ENCODE measurements around the gene PPP1R27. TPM values are rescaled to one million over a fixed set of nuclear protein-coding genes. Genes with fewer than 3 reads are reported as not detected.

PPP1R27 gene
- total RNA-seq, 1 donor from 2014 or later = not detected

DNA sequence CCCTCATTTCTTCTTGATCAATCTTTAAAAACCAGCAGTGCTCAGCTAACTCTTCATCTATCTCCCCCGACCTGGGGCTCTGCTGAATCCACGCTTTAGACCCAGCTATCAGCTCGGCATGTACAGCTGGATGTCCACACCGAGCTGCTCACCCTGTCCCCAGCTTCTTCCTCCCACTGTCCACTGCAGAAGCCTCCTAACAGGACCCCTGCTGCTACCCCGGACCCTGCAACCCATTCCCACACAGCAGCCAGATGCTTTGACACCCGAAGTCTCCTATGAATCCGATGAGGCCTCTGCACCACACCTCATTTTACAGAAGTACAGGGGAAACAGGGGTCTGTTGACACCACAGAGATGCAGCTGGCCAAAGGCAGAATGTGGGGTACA is 17.1 kb downstream of the PPP1R27 start:
- Mint-ChIP-seq H3K36me3 (ENCODE audit: low read depth) (no peaks in the 10 kb centered on the region), H3K4me3 (ENCODE audit: low read depth) (no peak overlapping the region), H3K27me3 (ENCODE audit: low read depth) (peaks cover 12% of the 10 kb centered on the region), H3K4me1 (ENCODE audit: low read depth) (peaks cover 3% of the 10 kb centered on the region), H3K9me3 (no peaks in the 10 kb centered on the region), H3K27ac (no peak overlapping the region)
- DNase-seq (ENCODE audit: low spot score) = no peak
- intact Hi-C loops (cut with micrococcal nuclease) = no loop called here

- DNase-seq (ENCODE audit: low spot score) = no peak
- intact Hi-C loops (cut with micrococcal nuclease) = no loop called here
- Mint-ChIP-seq H3K4me3 (ENCODE audit: low read depth) (no peak overlapping the region), H3K27ac (no peak overlapping the region), H3K9me3 (no peaks in the 10 kb centered on the region), H3K27me3 (ENCODE audit: low read depth) (peaks cover 12% of the 10 kb centered on the region), H3K4me1 (ENCODE audit: low read depth) (no peaks in the 10 kb centered on the region), H3K36me3 (ENCODE audit: low read depth) (no peaks in the 10 kb centered on the region)
Observed at GRCh38 chr17:81815646-81815986, 19.2 kb downstream of the PPP1R27 start.

DNA sequence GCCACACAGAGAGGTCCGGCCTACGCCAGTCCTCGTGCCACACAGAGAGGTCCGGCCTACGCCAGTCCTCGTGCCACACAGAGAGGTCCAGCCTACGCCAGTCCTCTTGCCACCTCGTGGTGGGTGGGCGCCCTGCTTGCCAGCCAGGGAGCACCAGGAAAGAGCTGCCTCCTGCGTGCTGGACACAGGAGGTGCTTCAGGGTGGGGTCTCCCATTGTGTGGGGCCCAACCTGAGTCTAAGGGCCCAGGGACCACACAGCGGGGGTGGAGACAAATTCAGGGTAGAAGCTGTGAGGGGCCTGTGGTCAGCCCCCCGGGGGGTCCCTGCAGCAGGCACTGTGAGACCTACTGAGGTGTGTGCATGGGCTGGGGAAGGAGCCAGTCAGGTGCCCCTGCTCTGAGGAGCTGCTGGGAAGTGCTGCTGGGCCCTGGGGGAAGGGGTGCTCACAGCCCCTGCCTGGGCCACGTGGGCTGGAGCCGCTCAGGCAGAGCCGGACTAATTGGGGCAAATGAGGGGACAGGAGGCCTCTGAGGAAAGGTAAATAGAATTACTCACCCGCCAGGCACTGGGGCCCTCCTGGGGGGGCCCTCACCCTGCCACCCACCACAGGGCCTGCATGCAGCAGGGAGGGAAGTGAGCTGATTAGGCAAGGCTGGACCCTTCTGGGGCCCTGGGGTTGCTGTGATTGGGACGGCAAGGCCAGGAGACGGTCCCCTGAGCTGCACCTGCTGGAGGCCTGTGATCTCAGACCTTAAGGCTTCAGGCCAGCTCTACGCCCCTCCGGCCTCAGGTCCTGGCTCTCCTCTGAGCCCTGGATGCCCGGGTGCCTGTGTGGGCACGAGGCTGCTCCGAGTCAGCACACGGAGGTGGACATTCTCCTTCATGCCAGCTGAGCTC is 19.9 kb downstream of the PPP1R27 start:
- intact Hi-C loops (cut with micrococcal nuclease) = no loop called here
- H3K36me3 Mint-ChIP-seq (ENCODE audit: low read depth) = no peaks in the 10 kb centered on the region
- H3K9me3 Mint-ChIP-seq = no peaks in the 10 kb centered on the region
- H3K4me3 Mint-ChIP-seq (ENCODE audit: low read depth) = no peak overlapping the region
- H3K4me1 Mint-ChIP-seq (ENCODE audit: low read depth) = no peaks in the 10 kb centered on the region
- H3K27ac Mint-ChIP-seq = no peak overlapping the region
- DNase-seq (ENCODE audit: low spot score) = no peak
- peaks cover 12% of the 10 kb centered on the region for H3K27me3 Mint-ChIP-seq (ENCODE audit: low read depth)

- H3K27ac Mint-ChIP-seq = no peak overlapping the region
- no peaks in the 10 kb centered on the region for H3K4me1 Mint-ChIP-seq (ENCODE audit: low read depth)
- H3K4me3 Mint-ChIP-seq (ENCODE audit: low read depth) = no peak overlapping the region
- peaks cover 17% of the 10 kb centered on the region for H3K27me3 Mint-ChIP-seq (ENCODE audit: low read depth)
- no peaks in the 10 kb centered on the region for H3K36me3 Mint-ChIP-seq (ENCODE audit: low read depth)
- DNase-seq (ENCODE audit: low spot score) = no peak
- no peaks in the 10 kb centered on the region for H3K9me3 Mint-ChIP-seq
- intact Hi-C loops (cut with micrococcal nuclease) = no loop called here
Observed at GRCh38 chr17:81813861-81814683, 20.8 kb downstream of the PPP1R27 start.

- intact Hi-C loops (cut with micrococcal nuclease) = no loop called here
- H3K4me1 Mint-ChIP-seq (ENCODE audit: low read depth) = no peaks in the 10 kb centered on the region
- H3K4me3 Mint-ChIP-seq (ENCODE audit: low read depth) = no peak overlapping the region
- no peak for DNase-seq (ENCODE audit: low spot score)
- peaks cover 16% of the 10 kb centered on the region for H3K27me3 Mint-ChIP-seq (ENCODE audit: low read depth)
- no peaks in the 10 kb centered on the region for H3K9me3 Mint-ChIP-seq
- H3K36me3 Mint-ChIP-seq (ENCODE audit: low read depth) = no peaks in the 10 kb centered on the region
- H3K27ac Mint-ChIP-seq = no peak overlapping the region
Observed at GRCh38 chr17:81813371-81813684, 21.5 kb downstream of the PPP1R27 start.

- H3K4me3 Mint-ChIP-seq (ENCODE audit: low read depth) = no peak overlapping the region
- no peaks in the 10 kb centered on the region for H3K4me1 Mint-ChIP-seq (ENCODE audit: low read depth)
- peaks cover 15% of the 10 kb centered on the region for H3K27me3 Mint-ChIP-seq (ENCODE audit: low read depth)
- DNase-seq (ENCODE audit: low spot score) = no peak
- no peak overlapping the region for H3K27ac Mint-ChIP-seq
- no peaks in the 10 kb centered on the region for H3K9me3 Mint-ChIP-seq
- H3K36me3 Mint-ChIP-seq (ENCODE audit: low read depth) = no peaks in the 10 kb centered on the region
- intact Hi-C loops (cut with micrococcal nuclease) = no loop called here
Observed at GRCh38 chr17:81812571-81813370, 22.1 kb downstream of the PPP1R27 start.

DNA sequence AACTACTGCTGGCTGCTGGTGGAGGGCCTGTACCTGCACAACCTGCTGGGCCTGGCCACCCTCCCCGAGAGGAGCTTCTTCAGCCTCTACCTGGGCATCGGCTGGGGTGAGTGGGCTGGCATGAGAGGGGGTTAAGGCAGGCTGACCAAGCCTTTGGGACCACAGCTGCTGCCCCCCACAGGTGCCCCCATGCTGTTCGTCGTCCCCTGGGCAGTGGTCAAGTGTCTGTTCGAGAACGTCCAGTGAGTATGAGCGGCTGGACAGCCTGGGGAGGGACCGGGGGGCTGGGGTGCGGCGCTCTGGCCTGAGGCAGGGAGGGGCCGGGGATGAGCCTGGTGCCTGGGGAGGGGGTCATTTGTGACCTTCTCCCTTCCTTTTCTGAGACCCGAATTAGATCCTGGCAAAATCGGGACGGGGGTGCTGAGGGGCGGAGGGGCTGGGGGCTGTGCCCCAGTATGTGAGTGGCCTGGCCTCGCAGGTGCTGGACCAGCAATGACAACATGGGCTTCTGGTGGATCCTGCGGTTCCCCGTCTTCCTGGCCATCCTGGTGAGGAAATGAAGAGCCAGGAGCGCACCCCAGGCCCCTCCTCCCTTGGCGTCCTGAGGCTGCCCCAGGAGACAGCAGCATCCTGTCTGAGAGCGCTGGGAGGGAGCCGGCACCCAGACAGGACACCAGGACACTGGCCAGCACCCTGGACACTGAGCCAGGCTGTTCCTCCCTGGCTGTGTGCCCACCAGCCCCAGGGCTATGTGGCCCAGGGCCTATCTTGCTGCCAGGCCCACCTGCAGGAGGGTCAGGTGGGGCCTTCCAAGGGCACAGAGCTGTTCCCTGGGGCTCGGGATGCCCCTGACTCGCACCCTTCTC is 22.9 kb downstream of the PPP1R27 start:
- H3K36me3 Mint-ChIP-seq (ENCODE audit: low read depth) = no peaks in the 10 kb centered on the region
- H3K27me3 Mint-ChIP-seq (ENCODE audit: low read depth) = peaks cover 11% of the 10 kb centered on the region
- no peaks in the 10 kb centered on the region for H3K9me3 Mint-ChIP-seq
- no peak overlapping the region for H3K27ac Mint-ChIP-seq
- intact Hi-C loops (cut with micrococcal nuclease) = no loop called here
- H3K4me1 Mint-ChIP-seq (ENCODE audit: low read depth) = no peaks in the 10 kb centered on the region
- DNase-seq (ENCODE audit: low spot score) = no peak
- H3K4me3 Mint-ChIP-seq (ENCODE audit: low read depth) = no peak overlapping the region

- no peak for DNase-seq (ENCODE audit: low spot score)
- Mint-ChIP-seq H3K4me1 (ENCODE audit: low read depth) (no peaks in the 10 kb centered on the region), H3K4me3 (ENCODE audit: low read depth) (no peak overlapping the region), H3K27ac (no peak overlapping the region), H3K36me3 (ENCODE audit: low read depth) (no peaks in the 10 kb centered on the region), H3K9me3 (no peaks in the 10 kb centered on the region), H3K27me3 (ENCODE audit: low read depth) (peaks cover 7% of the 10 kb centered on the region)
- intact Hi-C loops (cut with micrococcal nuclease) = no loop called here
Observed at GRCh38 chr17:81810892-81811704, 23.8 kb downstream of the PPP1R27 start.

- intact Hi-C loops (cut with micrococcal nuclease) = no loop called here
- Mint-ChIP-seq H3K36me3 (ENCODE audit: low read depth) (no peaks in the 10 kb centered on the region), H3K9me3 (no peaks in the 10 kb centered on the region), H3K4me1 (ENCODE audit: low read depth) (no peaks in the 10 kb centered on the region), H3K27ac (no peak overlapping the region), H3K27me3 (ENCODE audit: low read depth) (peaks cover 6% of the 10 kb centered on the region), H3K4me3 (ENCODE audit: low read depth) (no peak overlapping the region)
- DNase-seq (ENCODE audit: low spot score) = no peak
Observed at GRCh38 chr17:81810476-81810875, 24.4 kb downstream of the PPP1R27 start.

GRCh38 chr17:81809556-81809998 is 25.3 kb downstream of the PPP1R27 start:
- H3K27ac Mint-ChIP-seq = no peak overlapping the region
- H3K9me3 Mint-ChIP-seq = no peaks in the 10 kb centered on the region

GRCh38 chr17:81808778-81809555 is 25.9 kb downstream of the PPP1R27 start:
- intact Hi-C loops (cut with micrococcal nuclease) = no loop called here
- DNase-seq (ENCODE audit: low spot score) = no peak
- Mint-ChIP-seq H3K27ac (no peak overlapping the region), H3K4me1 (ENCODE audit: low read depth) (no peaks in the 10 kb centered on the region), H3K36me3 (ENCODE audit: low read depth) (no peaks in the 10 kb centered on the region), H3K4me3 (ENCODE audit: low read depth) (no peak overlapping the region), H3K9me3 (no peaks in the 10 kb centered on the region), H3K27me3 (ENCODE audit: low read depth) (peaks cover 9% of the 10 kb centered on the region)

More at GRCh38 chr17:81809556-81809998, 25.3 kb downstream of the PPP1R27 start:
- Mint-ChIP-seq H3K4me3 (ENCODE audit: low read depth) (no peak overlapping the region), H3K4me1 (ENCODE audit: low read depth) (no peaks in the 10 kb centered on the region), H3K36me3 (ENCODE audit: low read depth) (no peaks in the 10 kb centered on the region), H3K27me3 (ENCODE audit: low read depth) (peaks cover 9% of the 10 kb centered on the region)
- no peak for DNase-seq (ENCODE audit: low spot score)
- intact Hi-C loops (cut with micrococcal nuclease) = no loop called here
